ENCODE results near the gene IGFBP3.

The IGFBP3 gene, protein sequence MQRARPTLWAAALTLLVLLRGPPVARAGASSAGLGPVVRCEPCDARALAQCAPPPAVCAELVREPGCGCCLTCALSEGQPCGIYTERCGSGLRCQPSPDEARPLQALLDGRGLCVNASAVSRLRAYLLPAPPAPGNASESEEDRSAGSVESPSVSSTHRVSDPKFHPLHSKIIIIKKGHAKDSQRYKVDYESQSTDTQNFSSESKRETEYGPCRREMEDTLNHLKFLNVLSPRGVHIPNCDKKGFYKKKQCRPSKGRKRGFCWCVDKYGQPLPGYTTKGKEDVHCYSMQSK

GRCh38 chr7:45920502-45921380 lies at the start of gene IGFBP3:
TSS of gene IGFBP3 (minus strand) at chr7:45921272. CDS start at chr7:45921140, 132 bp downstream.
- no peaks in the 10 kb centered on the region for H3K4me1 ChIP-seq (ENCODE audit: control insufficient read depth in 1 of 2, insufficient read depth in 1 of 2, low read depth in 1 of 2, low read length in 1 of 2)
- H3K4me3 ChIP-seq (ENCODE audit: low read depth in 1 of 2, low read length in 1 of 2), result no peak within 1 kb of the TSS
- TF ChIP-seq, protein P1, sequence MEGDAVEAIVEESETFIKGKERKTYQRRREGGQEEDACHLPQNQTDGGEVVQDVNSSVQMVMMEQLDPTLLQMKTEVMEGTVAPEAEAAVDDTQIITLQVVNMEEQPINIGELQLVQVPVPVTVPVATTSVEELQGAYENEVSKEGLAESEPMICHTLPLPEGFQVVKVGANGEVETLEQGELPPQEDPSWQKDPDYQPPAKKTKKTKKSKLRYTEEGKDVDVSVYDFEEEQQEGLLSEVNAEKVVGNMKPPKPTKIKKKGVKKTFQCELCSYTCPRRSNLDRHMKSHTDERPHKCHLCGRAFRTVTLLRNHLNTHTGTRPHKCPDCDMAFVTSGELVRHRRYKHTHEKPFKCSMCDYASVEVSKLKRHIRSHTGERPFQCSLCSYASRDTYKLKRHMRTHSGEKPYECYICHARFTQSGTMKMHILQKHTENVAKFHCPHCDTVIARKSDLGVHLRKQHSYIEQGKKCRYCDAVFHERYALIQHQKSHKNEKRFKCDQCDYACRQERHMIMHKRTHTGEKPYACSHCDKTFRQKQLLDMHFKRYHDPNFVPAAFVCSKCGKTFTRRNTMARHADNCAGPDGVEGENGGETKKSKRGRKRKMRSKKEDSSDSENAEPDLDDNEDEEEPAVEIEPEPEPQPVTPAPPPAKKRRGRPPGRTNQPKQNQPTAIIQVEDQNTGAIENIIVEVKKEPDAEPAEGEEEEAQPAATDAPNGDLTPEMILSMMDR (IDR thresholded peaks at IDR 0.05), result no peak
- H3K27me3 ChIP-seq, result peaks cover 97% of the 10 kb centered on the region
- H3K27ac ChIP-seq, result no peak within 1 kb of the TSS
- H3K36me3 ChIP-seq, result no peaks in the 10 kb centered on the region
- no peaks in the 10 kb centered on the region for H3K9me3 ChIP-seq

GRCh38 chr7:45970454-45970853 lies 49.4 kb upstream of the IGFBP3 start:
- TF ChIP-seq, protein P1 (IDR thresholded peaks at IDR 0.05), result no peak
- Histone ChIP-seq H3K27ac (no peak overlapping the region), H3K4me1 (ENCODE audit: control insufficient read depth in 1 of 2, insufficient read depth in 1 of 2, low read depth in 1 of 2, low read length in 1 of 2) (no peaks in the 10 kb centered on the region), H3K9me3 (no peaks in the 10 kb centered on the region), H3K4me3 (ENCODE audit: low read depth in 1 of 2, low read length in 1 of 2) (no peak overlapping the region), H3K36me3 (no peaks in the 10 kb centered on the region), H3K27me3 (no peaks in the 10 kb centered on the region)

GRCh38 chr7:45969940-45970339 lies 48.9 kb upstream of the IGFBP3 start:
- TF ChIP-seq, protein P1 (IDR thresholded peaks at IDR 0.05), result no peak
- H3K36me3 ChIP-seq, result no peaks in the 10 kb centered on the region
- H3K9me3 ChIP-seq, result no peaks in the 10 kb centered on the region
- H3K4me1 ChIP-seq (ENCODE audit: control insufficient read depth in 1 of 2, insufficient read depth in 1 of 2, low read depth in 1 of 2, low read length in 1 of 2), result no peaks in the 10 kb centered on the region
- H3K27ac ChIP-seq, result no peak overlapping the region
- H3K27me3 ChIP-seq, result no peaks in the 10 kb centered on the region
- no peak overlapping the region for H3K4me3 ChIP-seq (ENCODE audit: low read depth in 1 of 2, low read length in 1 of 2)

DNA sequence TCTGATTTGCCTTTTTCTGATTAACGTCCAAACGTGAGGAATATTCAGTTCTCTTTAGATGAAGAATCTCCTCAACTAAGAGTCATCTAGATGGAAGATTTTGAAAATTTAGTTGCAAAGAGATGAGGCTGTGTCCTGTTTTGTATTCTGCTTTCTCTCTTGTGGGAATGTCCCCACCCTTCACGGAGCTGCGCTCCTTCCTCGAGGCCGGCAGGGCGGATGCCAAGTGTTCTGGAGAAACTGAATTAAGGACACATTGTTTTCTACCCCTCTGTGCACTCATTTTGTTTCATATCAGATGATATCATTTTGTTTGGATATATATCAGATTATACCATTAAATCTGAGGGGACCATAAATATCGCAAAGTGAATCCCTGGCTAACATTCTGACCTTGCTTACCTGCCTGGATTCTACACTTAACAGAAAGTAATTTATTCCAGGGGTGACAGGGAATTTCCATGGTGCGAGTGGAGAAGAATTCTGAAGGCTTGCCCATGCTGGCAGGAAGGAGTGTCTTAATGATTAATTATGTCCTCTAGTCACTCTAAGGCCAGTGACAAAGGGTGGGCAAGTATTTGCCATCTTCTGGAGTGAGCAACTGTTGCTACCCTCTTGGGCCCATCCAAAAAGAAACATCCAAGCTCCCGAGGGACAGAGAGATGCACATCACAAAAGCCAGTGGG lies 47.9 kb upstream of the IGFBP3 start:
- no peaks in the 10 kb centered on the region for H3K36me3 ChIP-seq
- no peaks in the 10 kb centered on the region for H3K9me3 ChIP-seq
- no peaks in the 10 kb centered on the region for H3K4me1 ChIP-seq (ENCODE audit: control insufficient read depth in 1 of 2, insufficient read depth in 1 of 2, low read depth in 1 of 2, low read length in 1 of 2)
- TF ChIP-seq, protein P1 (IDR thresholded peaks at IDR 0.05), result no peak
- no peaks in the 10 kb centered on the region for H3K27me3 ChIP-seq
- no peak overlapping the region for H3K4me3 ChIP-seq (ENCODE audit: low read depth in 1 of 2, low read length in 1 of 2)
- no peak overlapping the region for H3K27ac ChIP-seq

- Histone ChIP-seq H3K4me1 (ENCODE audit: control insufficient read depth in 1 of 2, insufficient read depth in 1 of 2, low read depth in 1 of 2, low read length in 1 of 2) (no peaks in the 10 kb centered on the region), H3K4me3 (ENCODE audit: low read depth in 1 of 2, low read length in 1 of 2) (no peak overlapping the region), H3K36me3 (no peaks in the 10 kb centered on the region), H3K9me3 (no peaks in the 10 kb centered on the region), H3K27me3 (no peaks in the 10 kb centered on the region), H3K27ac (no peak overlapping the region)
- TF ChIP-seq, protein P1 (IDR thresholded peaks at IDR 0.05), result no peak
Measured at GRCh38 chr7:45968312-45968711, 47.2 kb upstream of the IGFBP3 start.
